Measurements from ENCODE around the gene ZNF581.

GRCh38 chr19:55675661-55676354 is 32.4 kb downstream of the ZNF581 start:
- TF ChIP-seq CTCF (IDR thresholded peaks at IDR 0.05) (no peak), POLR2A (IDR thresholded peaks at IDR 0.05) (no peak)

Data from heart left ventricle (tissue), 13 donors.